ENCODE results near the gene MVD.

The MVD gene

DNA sequence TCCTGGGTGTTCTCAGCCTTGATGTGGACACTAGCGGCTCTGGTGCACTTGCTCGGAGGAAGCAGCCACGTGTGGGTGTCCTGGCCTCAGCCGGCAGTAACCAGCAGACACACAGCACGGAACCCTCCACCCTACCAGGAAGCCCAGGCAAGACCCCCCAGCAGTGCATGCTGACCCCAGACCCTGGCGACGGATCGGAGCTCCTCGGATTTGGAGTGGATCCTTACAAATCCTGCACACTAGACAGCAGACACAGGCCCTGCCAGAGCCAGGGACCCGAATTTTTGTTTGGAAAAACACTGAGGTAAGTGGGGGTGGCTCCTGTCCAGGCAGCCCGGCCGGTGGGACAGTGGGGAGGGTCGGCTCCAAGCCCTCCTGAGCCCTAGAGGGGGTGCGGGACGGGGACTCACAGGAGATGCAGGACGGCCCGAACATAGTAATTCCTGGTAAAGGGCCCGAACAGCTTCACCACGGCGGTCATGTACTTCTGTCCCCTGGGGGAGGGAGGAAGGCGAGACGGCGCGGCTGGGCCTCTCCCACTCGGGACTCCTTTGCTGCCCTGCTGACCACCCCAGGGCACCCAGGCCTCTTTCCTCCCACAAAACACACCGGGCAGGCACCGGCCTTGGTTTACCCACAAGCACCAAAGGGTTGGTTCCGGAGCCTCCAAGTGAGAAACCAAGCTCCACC, 16.4 kb downstream of the MVD start:
- in situ Hi-C loops (cut with HindIII; ENCODE audit: low pct_ligation_motif_present, low sequenced_read_pairs): no loop called here
- Histone ChIP-seq H3K36me3 (replicated peaks) (peaks cover 16% of the 10 kb centered on the region), H3K27me3 (replicated peaks) (no peaks in the 10 kb centered on the region), H3K27ac (no peak overlapping the region), H3K4me3 (ENCODE audit: low read depth, low read length) (no peak overlapping the region)
- TF ChIP-seq, protein P1, sequence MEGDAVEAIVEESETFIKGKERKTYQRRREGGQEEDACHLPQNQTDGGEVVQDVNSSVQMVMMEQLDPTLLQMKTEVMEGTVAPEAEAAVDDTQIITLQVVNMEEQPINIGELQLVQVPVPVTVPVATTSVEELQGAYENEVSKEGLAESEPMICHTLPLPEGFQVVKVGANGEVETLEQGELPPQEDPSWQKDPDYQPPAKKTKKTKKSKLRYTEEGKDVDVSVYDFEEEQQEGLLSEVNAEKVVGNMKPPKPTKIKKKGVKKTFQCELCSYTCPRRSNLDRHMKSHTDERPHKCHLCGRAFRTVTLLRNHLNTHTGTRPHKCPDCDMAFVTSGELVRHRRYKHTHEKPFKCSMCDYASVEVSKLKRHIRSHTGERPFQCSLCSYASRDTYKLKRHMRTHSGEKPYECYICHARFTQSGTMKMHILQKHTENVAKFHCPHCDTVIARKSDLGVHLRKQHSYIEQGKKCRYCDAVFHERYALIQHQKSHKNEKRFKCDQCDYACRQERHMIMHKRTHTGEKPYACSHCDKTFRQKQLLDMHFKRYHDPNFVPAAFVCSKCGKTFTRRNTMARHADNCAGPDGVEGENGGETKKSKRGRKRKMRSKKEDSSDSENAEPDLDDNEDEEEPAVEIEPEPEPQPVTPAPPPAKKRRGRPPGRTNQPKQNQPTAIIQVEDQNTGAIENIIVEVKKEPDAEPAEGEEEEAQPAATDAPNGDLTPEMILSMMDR (IDR thresholded peaks at IDR 0.05; ENCODE audit: low read depth, low read length, missing control alignments): no peak
- DNase-seq: no peak

DNA sequence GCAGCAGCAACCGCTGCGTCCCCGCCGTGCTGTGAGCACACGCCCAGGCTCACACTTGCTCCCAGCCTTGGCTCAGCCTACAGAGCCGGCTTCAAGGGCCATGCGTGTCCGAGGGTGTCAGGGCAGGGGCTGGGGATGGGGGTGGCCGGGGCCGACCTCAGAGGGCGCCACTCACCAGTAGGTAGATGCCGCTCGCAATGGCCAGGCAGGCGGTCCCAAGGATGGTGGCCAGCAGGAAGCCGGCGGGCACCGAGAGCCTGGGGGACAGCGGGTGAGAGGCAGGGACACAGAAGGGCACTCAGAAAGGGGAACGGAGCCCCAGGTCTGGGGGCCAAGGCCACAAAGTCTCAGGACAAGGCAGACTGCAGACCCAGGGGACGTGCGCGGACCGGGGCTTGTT, 16.9 kb downstream of the MVD start:
- H3K27ac ChIP-seq: no peak overlapping the region
- no peak overlapping the region for H3K4me3 ChIP-seq (ENCODE audit: low read depth, low read length)
- no peaks in the 10 kb centered on the region for H3K27me3 ChIP-seq (replicated peaks)
- DNase-seq: no peak
- peaks cover 16% of the 10 kb centered on the region for H3K36me3 ChIP-seq (replicated peaks)
- in situ Hi-C loops (cut with HindIII; ENCODE audit: low pct_ligation_motif_present, low sequenced_read_pairs): no loop called here
- TF ChIP-seq, protein P1 (IDR thresholded peaks at IDR 0.05; ENCODE audit: low read depth, low read length, missing control alignments): no peak

DNA sequence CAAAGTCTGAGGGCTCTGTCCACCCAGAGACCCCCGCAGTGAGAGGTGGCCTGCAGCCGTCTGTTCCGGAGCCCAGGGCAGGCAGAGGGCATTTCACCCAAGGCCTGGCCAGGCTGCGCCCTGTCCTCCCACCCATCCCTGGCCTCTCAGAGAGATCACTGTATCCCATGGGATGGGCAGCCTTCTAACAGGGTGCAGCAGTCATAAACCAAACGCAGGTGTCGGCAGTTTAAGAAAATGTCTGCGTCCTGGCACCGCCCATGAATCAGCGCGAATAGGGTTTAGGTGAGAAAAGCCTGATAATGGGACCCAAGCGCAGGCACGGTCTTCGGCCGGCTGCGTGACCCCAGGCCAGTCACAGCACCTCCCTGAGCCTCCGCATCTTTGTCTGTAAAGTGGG, 17.4 kb downstream of the MVD start:
- TF ChIP-seq, protein P1 (IDR thresholded peaks at IDR 0.05; ENCODE audit: low read depth, low read length, missing control alignments): no peak
- no peak overlapping the region for H3K4me3 ChIP-seq (ENCODE audit: low read depth, low read length)
- peaks cover 4% of the 10 kb centered on the region for H3K27me3 ChIP-seq (replicated peaks)
- peaks cover 16% of the 10 kb centered on the region for H3K36me3 ChIP-seq (replicated peaks)
- DNase-seq: no peak
- in situ Hi-C loops (cut with HindIII; ENCODE audit: low pct_ligation_motif_present, low sequenced_read_pairs): no loop called here
- H3K27ac ChIP-seq: no peak overlapping the region

DNA sequence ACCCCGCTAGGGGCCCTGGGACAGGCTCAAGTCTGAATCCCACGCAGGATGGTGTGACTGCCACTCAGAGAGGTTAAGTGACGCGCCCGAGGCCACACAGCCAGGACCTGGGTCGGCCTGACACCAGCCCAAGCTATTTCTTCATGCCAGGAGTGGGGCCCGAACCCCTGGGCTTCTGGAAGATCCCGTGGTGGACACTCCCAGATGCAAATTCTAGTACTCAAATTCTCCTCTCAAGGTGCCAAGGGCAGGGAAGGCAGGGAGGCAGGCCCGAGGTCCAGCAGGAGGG, 19.3 kb downstream of the MVD start:
- peaks cover 9% of the 10 kb centered on the region for H3K36me3 ChIP-seq (replicated peaks)
- no peak overlapping the region for H3K4me3 ChIP-seq (ENCODE audit: low read depth, low read length)
- H3K27me3 ChIP-seq (replicated peaks): peaks cover 22% of the 10 kb centered on the region
- no peak overlapping the region for H3K27ac ChIP-seq
- in situ Hi-C loops (cut with HindIII; ENCODE audit: low pct_ligation_motif_present, low sequenced_read_pairs): no loop called here
- no peak for DNase-seq
- TF ChIP-seq, protein P1 (IDR thresholded peaks at IDR 0.05; ENCODE audit: low read depth, low read length, missing control alignments): no peak

DNA sequence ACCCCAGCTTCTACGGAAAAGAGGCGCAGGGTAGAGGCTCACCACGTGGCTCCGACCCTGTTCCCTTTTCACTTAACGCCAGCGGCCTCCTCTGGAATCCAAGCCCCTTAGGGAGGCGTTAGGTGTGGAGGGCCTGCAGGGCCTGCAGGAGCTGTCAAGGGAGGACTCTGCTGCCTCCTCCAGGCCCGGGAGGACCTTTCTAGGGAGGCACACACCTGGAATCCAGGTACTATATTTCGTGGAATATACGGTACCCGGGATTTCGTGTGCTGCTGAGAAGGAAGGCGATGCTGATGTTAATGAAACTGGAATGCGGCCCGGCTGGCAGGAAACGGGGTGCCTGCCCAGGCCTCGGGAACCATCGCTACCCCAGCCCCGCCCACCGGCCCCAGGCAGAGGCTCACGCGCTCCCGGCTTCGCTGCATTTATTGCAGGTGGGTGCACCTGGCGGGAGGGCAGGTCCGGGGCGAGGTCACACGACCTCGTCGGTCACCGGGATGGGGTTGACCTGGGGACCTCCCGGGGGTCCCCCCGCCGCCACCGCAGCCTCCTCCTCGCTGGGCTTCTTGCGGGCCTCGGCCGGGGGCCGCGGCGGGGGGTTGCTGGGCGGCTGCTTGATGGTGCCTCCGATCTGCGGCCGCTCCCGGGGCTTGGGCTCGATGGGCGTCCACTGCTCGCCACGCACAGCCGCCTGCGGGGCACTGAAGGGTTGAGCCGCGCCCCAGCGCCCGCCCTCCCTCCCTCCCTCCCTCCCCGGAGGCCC, 19.8 kb downstream of the MVD start:
- TF ChIP-seq, protein P1 (IDR thresholded peaks at IDR 0.05; ENCODE audit: low read depth, low read length, missing control alignments): no peak
- peaks cover 25% of the 10 kb centered on the region for H3K27me3 ChIP-seq (replicated peaks)
- peaks cover 9% of the 10 kb centered on the region for H3K36me3 ChIP-seq (replicated peaks)
- no peak for DNase-seq
- H3K4me3 ChIP-seq (ENCODE audit: low read depth, low read length): no peak overlapping the region
- in situ Hi-C loops (cut with HindIII; ENCODE audit: low pct_ligation_motif_present, low sequenced_read_pairs): no loop called here
- H3K27ac ChIP-seq: no peak overlapping the region
